ENCODE measurements around the gene TNRC18.
"Not testable (repeated sequence)": the region's sequence is repeated elsewhere in the genome, so short reads cannot be mapped to it uniquely, and the experiment has no call there.

TNRC18 gene, protein sequence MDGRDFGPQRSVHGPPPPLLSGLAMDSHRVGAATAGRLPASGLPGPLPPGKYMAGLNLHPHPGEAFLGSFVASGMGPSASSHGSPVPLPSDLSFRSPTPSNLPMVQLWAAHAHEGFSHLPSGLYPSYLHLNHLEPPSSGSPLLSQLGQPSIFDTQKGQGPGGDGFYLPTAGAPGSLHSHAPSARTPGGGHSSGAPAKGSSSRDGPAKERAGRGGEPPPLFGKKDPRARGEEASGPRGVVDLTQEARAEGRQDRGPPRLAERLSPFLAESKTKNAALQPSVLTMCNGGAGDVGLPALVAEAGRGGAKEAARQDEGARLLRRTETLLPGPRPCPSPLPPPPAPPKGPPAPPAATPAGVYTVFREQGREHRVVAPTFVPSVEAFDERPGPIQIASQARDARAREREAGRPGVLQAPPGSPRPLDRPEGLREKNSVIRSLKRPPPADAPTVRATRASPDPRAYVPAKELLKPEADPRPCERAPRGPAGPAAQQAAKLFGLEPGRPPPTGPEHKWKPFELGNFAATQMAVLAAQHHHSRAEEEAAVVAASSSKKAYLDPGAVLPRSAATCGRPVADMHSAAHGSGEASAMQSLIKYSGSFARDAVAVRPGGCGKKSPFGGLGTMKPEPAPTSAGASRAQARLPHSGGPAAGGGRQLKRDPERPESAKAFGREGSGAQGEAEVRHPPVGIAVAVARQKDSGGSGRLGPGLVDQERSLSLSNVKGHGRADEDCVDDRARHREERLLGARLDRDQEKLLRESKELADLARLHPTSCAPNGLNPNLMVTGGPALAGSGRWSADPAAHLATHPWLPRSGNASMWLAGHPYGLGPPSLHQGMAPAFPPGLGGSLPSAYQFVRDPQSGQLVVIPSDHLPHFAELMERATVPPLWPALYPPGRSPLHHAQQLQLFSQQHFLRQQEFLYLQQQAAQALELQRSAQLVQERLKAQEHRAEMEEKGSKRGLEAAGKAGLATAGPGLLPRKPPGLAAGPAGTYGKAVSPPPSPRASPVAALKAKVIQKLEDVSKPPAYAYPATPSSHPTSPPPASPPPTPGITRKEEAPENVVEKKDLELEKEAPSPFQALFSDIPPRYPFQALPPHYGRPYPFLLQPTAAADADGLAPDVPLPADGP (N-terminal part only)

GRCh38 chr7:5423306-5423975 lies at the start of gene TNRC18:
TSS of gene TNRC18 (minus strand) at chr7:5423834. CDS start at chr7:5421246, 2,588 bp downstream.
- DNase-seq: no peak

DNA sequence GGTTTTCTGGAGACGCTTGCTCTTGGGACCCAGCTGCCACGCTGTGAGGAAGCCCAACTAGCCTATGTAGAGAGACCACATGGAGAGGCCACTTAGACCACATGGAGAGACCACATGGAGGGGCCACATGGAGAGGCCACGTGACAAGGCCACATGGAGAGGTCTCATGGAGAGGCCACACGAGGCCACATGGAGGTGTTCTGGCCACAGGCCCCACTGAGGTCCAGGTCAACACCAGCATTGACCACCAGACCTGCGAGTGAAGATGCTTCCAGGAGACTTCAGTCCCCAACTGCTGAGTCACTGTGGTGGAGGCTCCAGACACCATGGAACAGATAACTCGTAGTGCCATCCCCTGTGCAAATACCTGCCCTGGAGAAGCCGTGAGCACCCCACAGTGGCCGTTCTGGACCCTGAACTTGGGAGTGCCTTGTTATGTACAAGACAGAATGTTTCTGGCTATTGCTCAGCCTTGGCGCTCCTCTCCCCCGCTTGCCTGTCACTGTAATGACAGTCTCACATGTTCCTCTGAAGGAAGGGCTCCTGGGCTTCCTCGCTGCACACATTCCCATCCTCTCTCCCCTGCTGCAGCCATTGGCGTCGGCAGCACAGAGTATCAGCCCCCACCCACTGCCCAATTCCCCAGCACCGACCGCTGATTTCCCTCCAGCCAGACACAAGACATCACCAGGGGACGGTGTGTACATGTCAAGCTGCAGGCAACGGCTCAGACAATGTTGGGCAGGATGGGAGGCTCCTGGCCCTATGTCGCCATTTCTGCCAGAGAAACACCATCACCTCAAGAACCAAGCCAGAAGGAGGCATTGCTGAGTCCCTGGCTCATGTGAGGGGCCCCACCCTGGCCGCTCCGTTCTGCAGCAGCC lies 49.0 kb upstream of the TNRC18 start:
- DNase-seq: no peak

- DNase-seq: not testable (repeated sequence)
These were observed 48.0 kb upstream of the TNRC18 start for GRCh38 chr7:5471623-5472022.

- no peak for DNase-seq
These were observed 47.2 kb upstream of the TNRC18 start for GRCh38 chr7:5470816-5471215.

DNA sequence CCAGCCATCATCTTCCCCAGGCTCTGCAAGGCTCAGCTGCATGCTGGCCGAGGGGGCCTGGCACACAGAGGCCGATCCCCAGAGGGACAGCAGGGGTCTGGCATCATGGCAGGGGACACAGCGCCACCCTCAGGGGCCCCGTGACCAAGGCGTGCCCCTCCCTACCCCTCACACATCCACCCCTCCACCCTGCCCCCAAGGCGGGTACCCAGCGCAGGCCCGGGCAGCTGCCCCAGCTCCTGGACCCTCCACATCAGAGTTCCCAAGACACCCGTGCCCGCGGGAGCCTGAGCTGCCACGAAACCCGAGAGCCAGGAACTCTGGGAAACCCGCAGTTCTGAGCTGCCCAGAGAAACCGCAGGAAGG lies 46.5 kb upstream of the TNRC18 start:
- no peak for DNase-seq

- DNase-seq: no peak
These were observed 45.9 kb upstream of the TNRC18 start for GRCh38 chr7:5469375-5470166.

GRCh38 chr7:5467645-5468044 lies 44.0 kb upstream of the TNRC18 start:
- DNase-seq: no peak

DNA sequence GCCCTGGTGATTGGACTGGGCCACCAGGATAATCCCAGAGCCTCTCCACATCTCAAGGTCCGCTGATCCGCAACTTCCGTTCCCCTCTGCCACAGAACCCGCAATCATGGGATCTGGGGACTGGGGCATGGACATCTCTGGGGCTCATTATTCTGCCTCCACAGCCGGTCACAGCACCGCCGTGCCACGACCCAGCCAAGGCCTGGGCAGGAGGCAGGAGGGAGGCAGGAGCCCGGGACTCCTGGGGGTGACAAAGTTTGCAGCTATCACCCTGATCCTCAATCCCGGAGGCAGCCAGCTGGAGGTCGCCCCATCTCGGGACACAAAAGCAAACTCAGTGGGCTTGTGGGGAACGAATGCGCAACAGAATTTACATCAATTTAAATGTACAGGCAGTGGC lies 42.9 kb upstream of the TNRC18 start:
- no peak for DNase-seq

- DNase-seq: no peak
These were observed 39.4 kb upstream of the TNRC18 start for GRCh38 chr7:5463031-5463430.

DNA sequence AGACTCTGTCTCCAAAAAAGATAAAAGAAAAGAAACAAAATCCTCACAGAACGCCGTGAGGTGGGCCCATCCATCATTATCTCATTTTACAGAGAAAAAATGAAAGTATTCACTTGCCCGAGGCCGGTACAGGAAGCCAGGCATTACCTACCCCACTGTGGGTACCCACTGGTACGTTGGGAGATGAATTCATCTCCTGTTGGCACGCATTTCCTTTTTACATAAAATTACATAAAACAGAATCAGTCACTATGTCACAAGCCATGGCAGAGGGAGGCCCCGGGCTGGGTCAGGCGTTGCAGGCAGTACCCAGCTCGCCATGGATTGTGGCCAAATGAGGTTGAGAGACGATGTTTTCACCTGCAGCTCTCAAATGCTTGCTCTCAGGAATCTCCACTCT lies 38.6 kb upstream of the TNRC18 start:
- no peak for DNase-seq

DNA sequence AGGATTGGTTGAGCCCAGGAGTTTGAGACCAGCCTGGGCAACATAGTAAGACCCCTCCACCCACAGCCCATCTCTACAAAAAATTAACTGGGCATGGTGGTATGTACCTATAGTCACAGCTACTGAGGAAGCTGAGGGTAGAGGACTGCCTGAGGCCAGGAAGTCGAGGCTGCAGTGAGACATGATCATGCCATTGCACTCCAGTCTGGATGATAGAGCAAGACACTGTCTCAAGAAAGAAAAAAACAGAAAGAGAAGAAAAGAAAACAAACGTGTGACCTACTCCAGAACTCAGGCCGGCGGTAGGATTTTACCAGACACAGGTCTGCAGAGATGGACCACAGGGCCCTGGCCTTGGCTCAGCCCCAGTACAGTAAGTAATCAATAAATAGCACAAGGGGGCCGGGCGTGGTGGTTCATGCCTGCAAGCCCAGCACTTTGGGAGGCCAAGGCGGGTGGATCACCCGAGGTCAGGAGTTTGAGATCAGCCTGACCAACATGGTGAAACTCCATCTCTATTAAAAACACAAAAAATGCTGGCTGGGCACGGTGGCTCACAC lies 35.4 kb upstream of the TNRC18 start:
- no peak for DNase-seq

- no peak for DNase-seq
These were observed 33.7 kb upstream of the TNRC18 start for GRCh38 chr7:5457245-5457735.

- DNase-seq: no peak
These were observed 32.8 kb upstream of the TNRC18 start for GRCh38 chr7:5456409-5456808.

DNA sequence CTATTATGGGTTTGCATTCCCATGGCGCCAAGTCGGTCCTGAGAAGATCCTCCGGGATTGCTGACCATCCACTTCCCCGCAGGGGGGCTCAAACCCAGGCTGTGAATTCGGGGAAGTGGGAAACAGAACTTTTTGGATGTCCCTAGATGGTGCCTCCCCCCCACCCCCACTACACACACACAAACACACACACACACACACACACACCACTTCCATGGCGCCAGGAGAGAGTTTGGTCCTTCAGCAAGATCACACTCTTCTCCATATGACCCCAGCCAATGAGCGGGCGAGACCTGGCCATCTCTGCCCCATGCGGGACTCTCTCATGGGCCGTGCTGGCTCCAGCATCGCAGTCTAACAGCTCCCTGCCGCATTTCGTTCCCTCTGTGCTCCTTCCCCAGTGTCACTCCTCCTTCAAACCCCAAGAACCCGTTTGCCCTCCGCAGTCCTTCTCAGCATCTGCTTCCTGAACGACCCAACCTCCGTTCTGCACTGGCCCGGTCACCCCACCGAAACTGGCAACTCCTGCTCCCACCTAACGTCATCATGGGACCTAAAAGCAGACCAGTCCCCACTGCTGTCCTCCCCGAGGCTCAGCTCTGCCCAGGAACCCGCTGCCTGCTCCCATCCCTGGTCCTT lies 32.1 kb upstream of the TNRC18 start:
- no peak for DNase-seq

DNA sequence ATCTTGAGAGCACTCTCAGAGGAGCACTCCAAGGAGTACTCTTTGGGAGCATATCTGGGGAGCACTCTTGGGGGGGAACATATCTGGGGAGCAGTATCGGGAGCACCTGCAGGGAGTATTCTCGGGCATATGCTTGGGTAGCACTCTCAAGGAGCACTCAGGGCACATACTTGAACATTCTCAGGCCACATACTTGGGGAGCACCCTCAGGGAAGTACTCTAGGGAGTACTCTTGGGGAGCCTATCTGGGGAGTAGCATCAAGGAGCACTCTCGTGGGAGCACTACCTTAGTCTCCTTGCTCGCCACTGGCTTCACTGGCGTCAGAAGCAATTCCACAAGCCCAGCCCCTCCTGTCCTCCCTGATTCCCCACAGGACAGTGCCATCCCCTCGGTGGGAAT lies 31.5 kb upstream of the TNRC18 start:
- no peak for DNase-seq

DNA sequence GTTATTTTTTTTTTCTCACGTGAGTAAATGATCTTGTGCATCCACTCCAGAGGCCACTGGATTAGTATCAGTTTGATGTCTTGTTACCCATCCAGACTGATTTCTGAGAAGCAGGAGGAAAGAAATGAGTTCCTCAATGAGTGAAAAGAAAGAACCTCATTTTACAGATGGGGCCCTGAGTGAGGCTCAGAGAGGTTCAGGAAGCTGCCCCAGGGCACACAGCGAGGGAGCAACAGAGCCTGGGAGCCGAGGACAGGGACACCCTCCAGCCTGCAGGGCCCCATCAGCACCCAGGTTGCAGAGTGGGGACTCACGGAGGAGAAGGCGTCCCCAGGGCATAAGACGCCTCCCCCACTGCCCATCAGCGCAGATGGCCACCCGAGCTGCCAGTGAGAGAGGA lies 30.9 kb upstream of the TNRC18 start:
- no peak for DNase-seq

DNA sequence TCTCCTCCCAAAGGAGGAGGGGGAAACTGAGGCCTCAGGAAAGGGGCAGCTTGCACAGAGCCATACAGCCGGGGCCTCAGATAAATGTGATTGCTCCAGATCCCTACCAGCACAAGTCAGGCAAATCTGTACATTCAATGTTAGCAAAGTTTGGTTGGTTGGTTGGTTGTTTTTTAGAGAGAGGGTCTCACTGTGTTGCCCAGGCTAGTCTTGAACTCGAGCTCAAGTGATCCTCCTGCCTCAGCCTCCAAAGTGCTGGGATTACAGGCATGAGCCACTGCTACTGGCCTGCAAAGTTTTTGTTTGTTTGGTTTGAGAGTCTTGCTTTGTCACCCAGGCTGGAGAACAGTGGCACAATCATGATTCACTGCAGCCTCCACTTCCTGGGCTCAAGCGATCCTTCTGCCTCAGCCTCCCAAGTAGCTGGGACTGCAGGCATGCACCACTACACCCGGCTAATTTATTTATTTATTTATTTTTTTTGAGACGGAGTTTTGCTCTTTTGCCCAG lies 30.0 kb upstream of the TNRC18 start:
- no peak for DNase-seq

- no peak for DNase-seq
These were observed 29.4 kb upstream of the TNRC18 start for GRCh38 chr7:5452937-5453540.

DNA sequence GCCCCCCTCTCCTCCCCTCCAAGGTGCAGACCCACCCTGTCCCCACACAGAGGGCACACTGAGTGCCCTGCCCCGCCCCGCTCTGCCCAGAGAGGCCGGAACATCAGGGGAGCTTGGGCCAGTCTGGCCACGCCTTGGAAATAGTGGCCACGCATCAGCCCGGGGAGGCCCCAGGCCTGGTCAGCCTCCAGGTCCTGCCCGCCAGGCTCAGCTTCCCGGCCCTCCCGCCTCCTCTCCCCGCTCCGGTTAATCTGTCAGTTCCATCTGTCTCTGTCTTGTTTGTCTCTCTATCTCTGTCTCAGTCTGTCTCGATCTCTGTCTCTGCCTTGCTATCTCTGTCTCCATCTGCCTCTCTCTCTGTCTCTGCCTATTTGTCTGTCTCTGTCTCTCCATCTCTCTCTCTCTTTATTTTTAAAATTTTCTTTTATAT lies 28.9 kb upstream of the TNRC18 start:
- no peak for DNase-seq
